Measurements from ENCODE around the gene PDYN. TPM values are rescaled to one million over a fixed set of nuclear protein-coding genes. Genes with fewer than 3 reads are reported as not detected.
A peak's percentile ranks its signal among the peaks of the same experiment; 100 is the strongest.

The PDYN gene
- total RNA-seq, 1 experiment from 2014 or later, result not detected

DNA sequence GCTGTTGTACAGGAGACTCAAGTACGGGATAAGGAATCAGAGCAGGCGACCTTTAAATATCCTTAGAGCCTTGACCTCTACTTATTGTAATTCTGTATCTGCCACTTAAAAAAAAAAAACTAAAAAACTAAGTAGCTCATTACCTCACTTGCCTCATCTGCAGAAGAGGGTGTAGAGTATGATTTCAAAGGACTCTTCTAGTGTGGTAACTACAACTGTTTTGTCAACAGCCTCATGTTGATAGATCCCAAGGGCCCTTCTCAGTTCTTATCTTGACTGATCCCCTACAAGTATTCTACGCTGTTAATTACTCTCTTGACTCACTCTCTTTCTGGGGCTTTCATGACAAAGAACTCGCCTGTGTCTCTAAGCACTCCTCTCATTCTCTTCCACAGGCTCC, 16.7 kb upstream of the PDYN start:
- TF ChIP-seq EZH2 (IDR thresholded peaks at IDR 0.05; ENCODE audit: borderline replicate concordance, low read depth, low read length, poor library complexity, severe bottlenecking), result no peak
- TF ChIP-seq, protein P1, sequence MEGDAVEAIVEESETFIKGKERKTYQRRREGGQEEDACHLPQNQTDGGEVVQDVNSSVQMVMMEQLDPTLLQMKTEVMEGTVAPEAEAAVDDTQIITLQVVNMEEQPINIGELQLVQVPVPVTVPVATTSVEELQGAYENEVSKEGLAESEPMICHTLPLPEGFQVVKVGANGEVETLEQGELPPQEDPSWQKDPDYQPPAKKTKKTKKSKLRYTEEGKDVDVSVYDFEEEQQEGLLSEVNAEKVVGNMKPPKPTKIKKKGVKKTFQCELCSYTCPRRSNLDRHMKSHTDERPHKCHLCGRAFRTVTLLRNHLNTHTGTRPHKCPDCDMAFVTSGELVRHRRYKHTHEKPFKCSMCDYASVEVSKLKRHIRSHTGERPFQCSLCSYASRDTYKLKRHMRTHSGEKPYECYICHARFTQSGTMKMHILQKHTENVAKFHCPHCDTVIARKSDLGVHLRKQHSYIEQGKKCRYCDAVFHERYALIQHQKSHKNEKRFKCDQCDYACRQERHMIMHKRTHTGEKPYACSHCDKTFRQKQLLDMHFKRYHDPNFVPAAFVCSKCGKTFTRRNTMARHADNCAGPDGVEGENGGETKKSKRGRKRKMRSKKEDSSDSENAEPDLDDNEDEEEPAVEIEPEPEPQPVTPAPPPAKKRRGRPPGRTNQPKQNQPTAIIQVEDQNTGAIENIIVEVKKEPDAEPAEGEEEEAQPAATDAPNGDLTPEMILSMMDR (conservative IDR thresholded peaks at IDR 0.05; ENCODE audit: low read depth, low read length), result no peak
- no peak for DNase-seq (ENCODE audit: low spot score)
- no peak overlapping the region for H3K27ac ChIP-seq (ENCODE audit: low read depth, low read length, poor library complexity, severe bottlenecking)
- H3K9me3 ChIP-seq (ENCODE audit: low read depth, low read length, poor library complexity, severe bottlenecking), result no peaks in the 10 kb centered on the region
- ChIA-PET POLR2A (ENCODE audit: low non-redundant PET) (no interaction called here), CTCF (no interaction called here)
- no peak overlapping the region for H3K4me3 ChIP-seq (ENCODE audit: low read depth, low read length, poor library complexity, severe bottlenecking)
- BruUV-seq (replicated peaks), result no TSS peak
- peaks cover 35% of the 10 kb centered on the region for H3K27me3 ChIP-seq (replicated peaks; ENCODE audit: insufficient read depth, low read depth, low read length, poor library complexity)
- intact Hi-C loops (cut with micrococcal nuclease; ENCODE audit: unreplicated experiment), result no loop called here
- H3K4me1 ChIP-seq (ENCODE audit: insufficient read depth, low read length, poor library complexity, severe bottlenecking), result no peaks in the 10 kb centered on the region
- H3K36me3 ChIP-seq (ENCODE audit: insufficient read depth, low read length, poor library complexity, severe bottlenecking), result no peaks in the 10 kb centered on the region

DNA sequence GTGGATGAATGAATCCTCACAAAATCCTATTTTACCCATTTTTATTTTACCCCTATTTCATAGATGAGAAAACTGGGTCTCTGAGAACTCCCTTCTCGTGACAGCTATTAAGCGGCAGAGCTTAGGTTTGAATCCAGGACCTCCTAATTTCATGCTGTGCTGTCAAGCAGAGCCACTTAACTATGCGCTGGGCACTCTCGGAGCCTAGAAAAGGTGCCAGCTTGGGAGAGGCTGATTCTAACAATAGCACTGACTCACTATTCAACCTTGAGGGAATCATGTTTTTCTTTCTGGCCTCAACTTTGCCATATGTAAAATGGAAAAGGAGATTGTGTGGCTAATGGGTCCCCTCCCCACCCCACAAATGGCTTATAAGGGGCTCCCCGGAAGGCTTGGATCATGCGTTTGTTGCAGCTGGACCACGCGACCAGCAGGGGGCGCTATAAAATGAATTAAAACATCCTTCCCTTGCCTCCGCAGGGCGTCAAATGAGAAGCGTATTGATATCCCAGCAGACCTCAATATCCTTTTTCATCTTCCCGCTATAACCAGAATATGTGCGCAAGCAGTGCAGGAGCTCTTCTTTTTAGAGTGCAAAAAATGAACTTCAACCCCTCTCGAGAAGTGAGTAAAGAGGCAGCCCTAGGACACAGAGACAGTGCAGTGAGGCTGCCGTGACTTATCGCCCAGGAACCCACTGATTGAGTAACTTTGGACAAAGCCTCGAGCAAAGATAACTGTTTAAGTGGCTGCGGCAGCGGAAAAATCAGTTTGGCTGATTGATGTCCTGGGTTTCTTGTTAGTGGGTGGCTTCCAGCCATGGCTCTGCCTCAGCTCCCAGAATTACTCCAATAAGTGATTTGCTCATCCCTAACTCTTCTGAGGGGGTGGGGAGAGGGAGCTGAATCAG, 12.8 kb upstream of the PDYN start:
- H3K27ac ChIP-seq (ENCODE audit: low read depth, low read length, poor library complexity, severe bottlenecking), result no peak overlapping the region
- no peak overlapping the region for H3K4me3 ChIP-seq (ENCODE audit: low read depth, low read length, poor library complexity, severe bottlenecking)
- peaks cover 24% of the 10 kb centered on the region for H3K27me3 ChIP-seq (replicated peaks; ENCODE audit: insufficient read depth, low read depth, low read length, poor library complexity)
- no TSS peak for BruUV-seq (replicated peaks)
- TF ChIP-seq EZH2 (IDR thresholded peaks at IDR 0.05; ENCODE audit: borderline replicate concordance, low read depth, low read length, poor library complexity, severe bottlenecking), result no peak
- TF ChIP-seq, protein P1 (conservative IDR thresholded peaks at IDR 0.05; ENCODE audit: low read depth, low read length), result peak; percentile 94
- CTCF ChIA-PET, result interaction anchor here (0.5 to 2.5 kb wide), 2 partner anchors 166 to 1203 kb away, joined by 3 to 10 read pairs; no protein-coding TSS in a partner anchor
- DNase-seq (ENCODE audit: low spot score), result peak; percentile 68
- no peaks in the 10 kb centered on the region for H3K4me1 ChIP-seq (ENCODE audit: insufficient read depth, low read length, poor library complexity, severe bottlenecking)
- H3K9me3 ChIP-seq (ENCODE audit: low read depth, low read length, poor library complexity, severe bottlenecking), result no peaks in the 10 kb centered on the region
- POLR2A ChIA-PET (ENCODE audit: low non-redundant PET), result interaction anchor here (0.5 kb wide), 1 partner anchor 380 kb away, joined by 3 read pairs; no protein-coding TSS in a partner anchor
- intact Hi-C loops (cut with micrococcal nuclease; ENCODE audit: unreplicated experiment), result loop anchor here (1.0 kb wide), 1 partner anchor 166 kb away; no protein-coding TSS in a partner anchor
- no peaks in the 10 kb centered on the region for H3K36me3 ChIP-seq (ENCODE audit: insufficient read depth, low read length, poor library complexity, severe bottlenecking)

DNA sequence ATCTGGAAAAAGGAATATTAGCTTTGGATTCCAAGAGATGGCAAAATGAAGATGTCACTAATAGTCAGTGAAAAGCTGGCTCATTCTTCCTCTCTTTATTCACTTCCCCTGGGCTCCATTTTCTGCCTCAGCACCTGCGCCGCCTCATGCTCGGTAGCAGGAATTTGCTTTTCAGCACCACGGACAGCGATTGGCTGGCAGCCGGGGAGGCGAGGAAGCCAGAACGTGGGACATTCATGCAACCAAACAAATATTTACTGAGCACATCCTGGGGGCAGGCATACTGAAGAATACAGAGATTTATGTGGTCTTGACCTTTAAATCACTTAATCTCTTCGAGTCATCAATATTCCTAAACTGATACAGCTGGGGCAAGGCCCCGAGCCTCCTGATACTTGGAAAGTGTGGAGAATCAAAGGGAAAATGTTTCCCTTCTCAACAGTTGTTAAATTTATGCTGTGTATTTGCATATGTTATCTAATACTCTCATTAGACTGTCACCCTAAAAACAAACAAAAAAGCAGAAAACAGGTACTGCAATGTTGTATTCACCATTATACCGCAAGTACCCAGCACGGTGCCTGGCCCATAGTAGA, 12.1 kb upstream of the PDYN start:
- ChIA-PET POLR2A (ENCODE audit: low non-redundant PET) (no interaction called here), CTCF (interaction anchor here (2.5 kb wide), 1 partner anchor 167 kb away, joined by 10 read pairs; no protein-coding TSS in a partner anchor)
- H3K9me3 ChIP-seq (ENCODE audit: low read depth, low read length, poor library complexity, severe bottlenecking), result no peaks in the 10 kb centered on the region
- H3K4me3 ChIP-seq (ENCODE audit: low read depth, low read length, poor library complexity, severe bottlenecking), result no peak overlapping the region
- no peak overlapping the region for H3K27ac ChIP-seq (ENCODE audit: low read depth, low read length, poor library complexity, severe bottlenecking)
- BruUV-seq (replicated peaks), result no TSS peak
- no peak for TF ChIP-seq EZH2 (IDR thresholded peaks at IDR 0.05; ENCODE audit: borderline replicate concordance, low read depth, low read length, poor library complexity, severe bottlenecking)
- TF ChIP-seq, protein P1 (conservative IDR thresholded peaks at IDR 0.05; ENCODE audit: low read depth, low read length), result no peak
- DNase-seq (ENCODE audit: low spot score), result peak; percentile 76
- intact Hi-C loops (cut with micrococcal nuclease; ENCODE audit: unreplicated experiment), result loop anchor here (1.0 kb wide), 1 partner anchor 166 kb away; no protein-coding TSS in a partner anchor
- H3K36me3 ChIP-seq (ENCODE audit: insufficient read depth, low read length, poor library complexity, severe bottlenecking), result no peaks in the 10 kb centered on the region
- H3K4me1 ChIP-seq (ENCODE audit: insufficient read depth, low read length, poor library complexity, severe bottlenecking), result no peaks in the 10 kb centered on the region
- H3K27me3 ChIP-seq (replicated peaks; ENCODE audit: insufficient read depth, low read depth, low read length, poor library complexity), result peaks cover 23% of the 10 kb centered on the region
